Fibroblast of skin of abdomen (primary cell): Measurements from ENCODE around the gene CHGA.

Experiments used
- DNase-seq: peaks from one replicate; pipeline ENCODE4 v3.0.0-alpha.2; 2013

The CHGA gene

DNA sequence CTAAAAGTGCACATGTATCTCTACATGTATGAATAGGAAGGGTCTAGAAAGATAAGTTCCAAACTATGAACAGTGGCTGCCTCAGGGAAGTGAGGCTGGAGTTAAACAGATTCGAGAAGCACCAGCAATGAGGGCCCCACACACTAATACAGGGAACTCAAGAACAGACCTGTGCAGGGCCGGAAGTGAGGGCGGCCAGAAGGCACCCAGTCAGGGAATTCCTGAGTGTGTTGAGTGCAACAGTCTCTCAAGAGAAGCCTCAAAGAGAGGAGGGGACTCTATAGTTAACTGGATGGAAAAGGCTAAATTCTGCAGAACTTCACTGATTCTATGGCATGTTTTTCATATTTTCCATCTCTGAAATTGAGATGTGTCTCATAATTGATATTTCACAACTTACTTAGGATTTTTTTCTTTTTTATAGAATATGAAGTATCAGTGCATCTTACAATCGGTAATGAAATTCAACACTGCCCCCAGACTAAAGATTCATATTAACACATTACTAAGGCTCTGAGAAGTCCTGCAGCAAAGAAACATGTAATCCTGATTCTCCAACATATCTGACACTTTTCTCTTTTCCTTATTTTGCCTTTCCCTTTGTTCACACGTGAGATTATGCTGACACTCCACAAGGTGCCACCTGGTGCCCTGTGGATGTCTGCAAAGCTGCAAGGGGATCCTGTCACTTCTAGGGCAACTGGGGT lies 61.3 kb downstream of the CHGA start:
- no peak for DNase-seq
